ENCODE data around the gene ADGRB3. TPM values are rescaled to one million over a fixed set of nuclear protein-coding genes. Genes with fewer than 3 reads are reported as not detected.

The ADGRB3 gene
- polyA plus RNA-seq, 1 of the 3 experiments (the other 2 are of a cell fraction) = 0.12 TPM

DNA sequence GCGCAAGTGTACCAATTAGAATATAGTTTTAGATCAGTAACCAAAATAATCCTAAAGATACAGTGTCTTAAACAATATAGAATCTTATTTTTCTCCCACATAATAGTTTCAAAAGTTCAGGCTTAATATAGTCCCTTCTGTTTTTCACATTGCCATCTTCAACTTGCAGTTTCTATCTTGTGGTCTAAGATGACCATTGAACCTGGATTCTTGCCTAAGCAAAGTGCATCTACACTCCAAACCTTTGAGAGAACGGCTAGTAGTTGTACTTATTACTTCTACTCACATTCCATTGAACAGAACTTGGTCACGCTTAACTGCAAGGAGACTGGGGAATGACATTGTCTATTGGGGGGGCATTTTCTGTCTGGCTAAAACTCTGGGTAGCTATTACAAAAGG, 788.7 kb downstream of the ADGRB3 start:
- whole genome bisulfite sequencing (ENCODE audit: low lambda C conversion rate) = 55% methylated on average over 3 of the region's 3 CpGs
- Histone ChIP-seq H4K20me1 (ENCODE audit: insufficient read depth) (no peaks in the 10 kb centered on the region), H3K4me3 (ENCODE audit: low read depth in 2 of 2, low read length in 1 of 2) (no peak overlapping the region), H3K9ac (no peak overlapping the region), H3K79me2 (ENCODE audit: insufficient read depth) (no peaks in the 10 kb centered on the region), H3K27me3 (ENCODE audit: insufficient read depth) (no peaks in the 10 kb centered on the region), H3K9me2 (no peaks in the 10 kb centered on the region), H3K4me1 (ENCODE audit: control insufficient read depth in 1 of 2, insufficient read depth in 2 of 2, low read depth in 1 of 2, low read length in 1 of 2) (peaks cover 0 to 3% of the 10 kb centered on the region in 2 experiments; a peak in 2 of 4 replicates), H3K4me2 (no peak overlapping the region), H3F3A (replicated peaks; ENCODE audit: insufficient read depth) (no peaks in the 10 kb centered on the region), H3K36me3 (replicated peaks in 1 of 2; ENCODE audit: control insufficient read depth in 1 of 2, insufficient read depth in 2 of 2, low read length in 1 of 2) (no peaks in the 10 kb centered on the region), H3K9me3 (no peaks in the 10 kb centered on the region), H3K27ac (ENCODE audit: low read depth in 2 of 2, low read length in 1 of 2) (no peak overlapping the region), H2AFZ (ENCODE audit: low read depth) (no peak overlapping the region)
- ChIA-PET CTCF (no interaction called here), POLR2A (no interaction called here)
- DNase-seq = no peak
- TF ChIP-seq TAF1 (IDR thresholded peaks at IDR 0.05; ENCODE audit: borderline replicate concordance, low read depth, low read length) = no peak
- no peak for TF ChIP-seq ELF1 (IDR thresholded peaks at IDR 0.05)
- no peak for TF ChIP-seq FOSL2 (IDR thresholded peaks at IDR 0.05; ENCODE audit: borderline replicate concordance, low read depth)
- no peak for TF ChIP-seq IRF3 (IDR thresholded peaks at IDR 0.05; ENCODE audit: low read depth, low read length)
- TF ChIP-seq SIN3A (IDR thresholded peaks at IDR 0.05; ENCODE audit: borderline replicate concordance, low read depth, low read length) = no peak
- TF ChIP-seq NFIC (IDR thresholded peaks at IDR 0.05; ENCODE audit: borderline replicate concordance) = no peak
- no peak for TF ChIP-seq CTCF (IDR thresholded peaks at IDR 0.05)
- TF ChIP-seq RAD21 (IDR thresholded peaks at IDR 0.05; ENCODE audit: low read length) = no peak
- TF ChIP-seq FOXM1 (IDR thresholded peaks at IDR 0.05; ENCODE audit: low read depth) = no peak
- TF ChIP-seq POLR2AphosphoS5 (IDR thresholded peaks at IDR 0.05; ENCODE audit: low read depth, low read length) = no peak
- no peak for TF ChIP-seq GATA2 (CRISPR knock-in tag; IDR thresholded peaks at IDR 0.05)
- no peak for TF ChIP-seq NRF1 (IDR thresholded peaks at IDR 0.05; ENCODE audit: low read depth, low read length)
- TF ChIP-seq RXRA (IDR thresholded peaks at IDR 0.05; ENCODE audit: borderline replicate concordance, low read depth) = no peak
- no peak for TF ChIP-seq ZBTB33 (IDR thresholded peaks at IDR 0.05; ENCODE audit: borderline replicate concordance, low read depth)
- no peak for TF ChIP-seq SMC3 (IDR thresholded peaks at IDR 0.05; ENCODE audit: low read depth, low read length)
- TF ChIP-seq GABPA (IDR thresholded peaks at IDR 0.05; ENCODE audit: low read depth) = no peak
- TF ChIP-seq, protein P1, sequence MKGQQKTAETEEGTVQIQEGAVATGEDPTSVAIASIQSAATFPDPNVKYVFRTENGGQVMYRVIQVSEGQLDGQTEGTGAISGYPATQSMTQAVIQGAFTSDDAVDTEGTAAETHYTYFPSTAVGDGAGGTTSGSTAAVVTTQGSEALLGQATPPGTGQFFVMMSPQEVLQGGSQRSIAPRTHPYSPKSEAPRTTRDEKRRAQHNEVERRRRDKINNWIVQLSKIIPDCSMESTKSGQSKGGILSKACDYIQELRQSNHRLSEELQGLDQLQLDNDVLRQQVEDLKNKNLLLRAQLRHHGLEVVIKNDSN (IDR thresholded peaks at IDR 0.05; ENCODE audit: borderline replicate concordance, low read depth) = no peak
- no peak for TF ChIP-seq RCOR1 (IDR thresholded peaks at IDR 0.05; ENCODE audit: low read length)
- no peak for TF ChIP-seq EZH2phosphoT487 (IDR thresholded peaks at IDR 0.05; ENCODE audit: borderline replicate concordance, low read depth)
